Measurements from ENCODE around the gene IL17RC. TPM values are rescaled to one million over a fixed set of nuclear protein-coding genes. Genes with fewer than 3 reads are reported as not detected.

The IL17RC gene, protein sequence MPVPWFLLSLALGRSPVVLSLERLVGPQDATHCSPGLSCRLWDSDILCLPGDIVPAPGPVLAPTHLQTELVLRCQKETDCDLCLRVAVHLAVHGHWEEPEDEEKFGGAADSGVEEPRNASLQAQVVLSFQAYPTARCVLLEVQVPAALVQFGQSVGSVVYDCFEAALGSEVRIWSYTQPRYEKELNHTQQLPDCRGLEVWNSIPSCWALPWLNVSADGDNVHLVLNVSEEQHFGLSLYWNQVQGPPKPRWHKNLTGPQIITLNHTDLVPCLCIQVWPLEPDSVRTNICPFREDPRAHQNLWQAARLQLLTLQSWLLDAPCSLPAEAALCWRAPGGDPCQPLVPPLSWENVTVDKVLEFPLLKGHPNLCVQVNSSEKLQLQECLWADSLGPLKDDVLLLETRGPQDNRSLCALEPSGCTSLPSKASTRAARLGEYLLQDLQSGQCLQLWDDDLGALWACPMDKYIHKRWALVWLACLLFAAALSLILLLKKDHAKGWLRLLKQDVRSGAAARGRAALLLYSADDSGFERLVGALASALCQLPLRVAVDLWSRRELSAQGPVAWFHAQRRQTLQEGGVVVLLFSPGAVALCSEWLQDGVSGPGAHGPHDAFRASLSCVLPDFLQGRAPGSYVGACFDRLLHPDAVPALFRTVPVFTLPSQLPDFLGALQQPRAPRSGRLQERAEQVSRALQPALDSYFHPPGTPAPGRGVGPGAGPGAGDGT
- total RNA-seq (2022; extraction: Qiagen RNA extraction) = 15.9 to 18.8 TPM (median 17.4 TPM) in 5 replicates

DNA sequence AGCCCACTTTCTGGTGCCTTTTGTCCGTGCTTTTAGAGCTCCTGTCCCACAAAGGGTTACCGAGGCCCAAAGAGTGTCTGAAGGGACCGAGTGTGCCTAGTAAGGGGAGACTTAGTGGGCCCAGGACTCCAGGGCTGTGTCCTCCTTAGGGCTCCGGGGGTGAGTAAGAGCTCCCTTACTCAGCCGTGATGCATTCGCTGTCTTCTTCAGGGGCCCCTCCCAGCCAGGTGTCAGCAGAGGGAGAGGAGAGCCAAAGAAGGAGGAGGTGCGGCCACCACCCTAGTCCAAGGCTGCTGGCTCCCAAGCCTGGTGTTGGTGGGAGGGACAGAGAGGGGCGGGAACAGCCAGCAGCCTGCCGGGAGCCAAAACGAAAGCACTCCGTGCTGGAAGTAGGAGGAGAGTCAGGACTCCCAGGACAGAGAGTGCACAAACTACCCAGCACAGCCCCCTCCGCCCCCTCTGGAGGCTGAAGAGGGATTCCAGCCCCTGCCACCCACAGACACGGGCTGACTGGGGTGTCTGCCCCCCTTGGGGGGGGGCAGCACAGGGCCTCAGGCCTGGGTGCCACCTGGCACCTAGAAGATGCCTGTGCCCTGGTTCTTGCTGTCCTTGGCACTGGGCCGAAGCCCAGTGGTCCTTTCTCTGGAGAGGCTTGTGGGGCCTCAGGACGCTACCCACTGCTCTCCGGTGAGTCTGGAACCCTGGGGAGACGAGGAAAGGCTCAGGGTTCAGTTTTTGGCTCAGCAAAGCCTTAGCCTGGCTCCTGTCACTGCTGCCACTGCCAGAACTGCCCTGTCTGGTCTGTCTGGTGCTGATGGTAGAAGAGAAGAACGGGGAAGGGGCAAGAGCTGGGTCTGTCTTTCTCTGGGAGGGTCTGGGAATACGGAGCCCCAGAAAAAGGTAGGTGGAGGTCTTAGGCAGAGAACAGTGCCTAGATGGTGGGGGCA, at the start of gene IL17RC:
IL17RC (plus strand) TSS at position 365 of the 947 bp plus-strand sequence; CDS start at position 583, 218 bp downstream.

DNA sequence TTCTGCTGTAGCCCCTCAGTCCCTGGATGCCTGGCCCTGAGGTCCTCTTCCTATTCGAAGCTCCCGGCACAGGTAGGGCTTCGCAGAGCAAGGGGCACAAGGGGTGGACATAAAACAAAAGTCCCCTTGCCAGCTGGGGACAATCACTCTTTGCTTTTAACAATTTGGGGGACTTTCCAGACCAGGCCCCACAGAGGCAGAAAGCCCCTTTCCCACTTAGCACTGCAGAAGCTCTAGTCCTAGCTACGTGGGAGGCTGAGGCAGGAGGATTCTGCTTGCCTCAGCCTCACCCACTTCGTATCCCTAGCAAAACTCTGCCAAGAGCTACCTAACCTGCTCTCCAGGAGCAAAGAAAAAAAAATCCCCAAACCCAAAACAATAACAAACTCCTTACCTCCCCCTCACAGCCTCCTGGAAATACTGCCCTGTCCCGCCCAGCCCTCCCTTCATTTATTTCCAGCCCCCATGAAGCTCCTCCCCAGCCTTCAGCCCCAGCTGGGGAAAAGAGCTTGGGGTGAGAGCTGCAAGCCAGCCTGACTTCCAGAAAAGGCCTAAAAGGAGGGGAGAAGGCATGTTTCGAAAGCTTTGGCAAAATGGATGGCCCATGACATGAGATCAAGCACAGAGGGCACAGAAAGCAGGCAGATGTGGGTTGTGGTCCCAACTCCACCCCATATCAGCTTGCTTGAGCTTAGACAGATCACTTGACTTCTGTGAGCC, 36.9 kb upstream of the IL17RC start, which contains the start of gene CIDEC:
CIDEC (minus strand) TSS at position 424 of the 720 bp plus-strand sequence. CDS start 1,767 bp downstream, outside the sequence.

DNA sequence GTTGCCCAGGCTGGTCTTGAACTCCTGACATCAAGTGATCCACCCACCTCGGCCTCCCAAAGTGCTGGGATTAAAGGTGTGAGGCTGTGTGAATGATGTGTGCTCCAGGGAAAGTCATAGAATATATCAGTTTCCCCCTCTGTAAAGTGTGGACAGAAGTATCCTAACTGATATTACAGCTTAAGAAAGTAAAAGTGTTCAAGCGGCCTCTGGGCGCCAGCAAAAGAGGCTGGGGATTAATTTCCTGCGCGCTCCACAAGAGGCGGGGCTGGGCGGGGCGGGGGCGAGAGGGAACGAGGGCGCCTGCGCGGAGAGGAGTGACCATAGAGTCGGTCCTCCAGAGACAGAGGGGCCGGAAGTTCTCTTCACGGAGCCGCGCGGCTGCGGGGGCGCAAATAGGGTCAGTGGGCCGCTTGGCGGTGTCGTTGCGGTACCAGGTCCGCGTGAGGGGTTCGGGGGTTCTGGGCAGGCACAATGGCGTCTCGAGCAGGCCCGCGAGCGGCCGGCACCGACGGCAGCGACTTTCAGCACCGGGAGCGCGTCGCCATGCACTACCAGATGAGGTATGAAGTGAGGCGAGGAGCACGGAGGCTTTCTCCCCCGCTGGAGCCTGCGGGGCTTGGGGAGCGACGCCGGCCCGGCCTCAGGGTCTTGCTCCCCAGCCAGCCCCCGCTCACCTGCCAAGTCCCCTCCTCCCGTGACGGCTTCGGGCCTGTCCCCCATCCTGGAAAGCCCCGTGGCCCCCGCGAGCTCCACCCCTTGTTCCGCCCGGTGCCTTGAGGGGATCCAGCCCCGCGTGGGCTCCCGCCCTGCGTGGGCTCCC, 26.4 kb upstream of the IL17RC start, which contains the start of gene JAGN1:
JAGN1 (plus strand) TSS at position 362 of the 823 bp plus-strand sequence; CDS start at position 475, 113 bp downstream.

DNA sequence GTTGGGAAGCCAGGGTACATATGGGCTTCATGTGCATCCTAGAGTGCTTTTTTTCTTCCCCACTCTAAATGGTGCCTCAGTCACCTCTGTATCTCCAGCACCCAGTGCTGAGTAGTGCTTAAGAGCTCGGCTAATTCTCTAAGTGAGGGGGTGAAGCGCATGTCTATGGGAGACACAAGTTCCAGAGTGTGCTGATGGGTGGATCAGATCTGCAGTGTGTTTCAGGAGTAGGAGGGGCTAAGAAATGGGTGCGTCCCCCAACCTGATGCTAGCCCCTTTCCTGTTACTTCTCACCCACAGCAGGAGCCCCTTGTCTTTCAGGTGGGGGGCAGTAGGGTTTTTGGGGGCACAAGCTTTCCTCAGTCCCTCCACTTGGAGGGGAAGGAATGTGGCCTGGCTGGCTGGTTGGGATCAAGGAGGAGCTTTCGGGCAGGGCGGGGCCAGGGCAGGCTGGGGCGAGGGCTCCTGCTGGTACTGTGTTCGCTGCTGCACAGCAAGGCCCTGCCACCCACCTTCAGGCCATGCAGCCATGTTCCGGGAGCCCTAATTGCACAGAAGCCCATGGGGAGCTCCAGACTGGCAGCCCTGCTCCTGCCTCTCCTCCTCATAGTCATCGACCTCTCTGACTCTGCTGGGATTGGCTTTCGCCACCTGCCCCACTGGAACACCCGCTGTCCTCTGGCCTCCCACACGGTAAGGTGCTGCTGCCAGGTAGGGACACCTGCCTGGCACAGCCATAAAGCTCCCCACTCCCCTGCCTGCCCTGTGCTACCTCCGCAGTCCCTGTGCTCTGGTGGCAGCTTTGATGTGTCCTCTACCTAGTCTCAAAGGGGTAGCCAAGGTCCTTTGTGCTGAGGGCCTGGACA, 14.3 kb upstream of the IL17RC start, which contains the start of gene IL17RE:
IL17RE (plus strand) TSS at position 477 of the 866 bp plus-strand sequence; CDS start at position 562, 85 bp downstream.

DNA sequence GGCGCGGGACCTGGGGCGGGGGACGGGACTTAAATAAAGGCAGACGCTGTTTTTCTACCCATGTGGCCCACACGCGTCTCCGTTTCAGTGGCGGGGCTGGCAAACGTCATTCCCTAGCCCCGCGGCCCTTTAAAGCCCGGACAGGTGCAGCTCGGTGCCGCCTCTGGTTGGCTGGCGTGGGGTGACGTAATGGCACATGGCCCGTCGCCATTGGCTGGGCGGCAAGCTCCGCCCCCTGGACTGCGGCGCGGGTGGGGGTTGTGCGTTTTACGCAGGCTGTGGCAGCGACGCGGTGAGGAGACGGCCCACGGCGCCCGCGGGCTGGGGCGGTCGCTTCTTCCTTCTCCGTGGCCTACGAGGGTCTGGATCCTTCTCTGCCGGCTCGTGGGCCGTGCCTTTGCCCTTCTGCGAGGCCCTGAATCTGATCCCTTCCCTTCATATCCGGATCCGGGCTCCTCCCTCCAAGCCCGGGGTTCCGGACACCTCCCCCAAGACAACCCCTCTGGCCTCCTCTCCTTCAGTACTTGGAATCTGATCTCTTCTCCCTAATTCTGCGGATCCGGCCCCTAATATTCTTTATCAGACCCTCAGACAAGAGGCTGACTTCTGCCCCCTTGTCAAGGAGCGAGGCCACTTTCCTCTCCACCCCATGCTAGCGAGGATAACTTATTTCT, 16.8 kb downstream of the IL17RC start, which contains the start of gene CRELD1:
CRELD1 (plus strand) TSS at position 274 of the 674 bp plus-strand sequence. CDS start 605 bp downstream, outside the sequence.

DNA sequence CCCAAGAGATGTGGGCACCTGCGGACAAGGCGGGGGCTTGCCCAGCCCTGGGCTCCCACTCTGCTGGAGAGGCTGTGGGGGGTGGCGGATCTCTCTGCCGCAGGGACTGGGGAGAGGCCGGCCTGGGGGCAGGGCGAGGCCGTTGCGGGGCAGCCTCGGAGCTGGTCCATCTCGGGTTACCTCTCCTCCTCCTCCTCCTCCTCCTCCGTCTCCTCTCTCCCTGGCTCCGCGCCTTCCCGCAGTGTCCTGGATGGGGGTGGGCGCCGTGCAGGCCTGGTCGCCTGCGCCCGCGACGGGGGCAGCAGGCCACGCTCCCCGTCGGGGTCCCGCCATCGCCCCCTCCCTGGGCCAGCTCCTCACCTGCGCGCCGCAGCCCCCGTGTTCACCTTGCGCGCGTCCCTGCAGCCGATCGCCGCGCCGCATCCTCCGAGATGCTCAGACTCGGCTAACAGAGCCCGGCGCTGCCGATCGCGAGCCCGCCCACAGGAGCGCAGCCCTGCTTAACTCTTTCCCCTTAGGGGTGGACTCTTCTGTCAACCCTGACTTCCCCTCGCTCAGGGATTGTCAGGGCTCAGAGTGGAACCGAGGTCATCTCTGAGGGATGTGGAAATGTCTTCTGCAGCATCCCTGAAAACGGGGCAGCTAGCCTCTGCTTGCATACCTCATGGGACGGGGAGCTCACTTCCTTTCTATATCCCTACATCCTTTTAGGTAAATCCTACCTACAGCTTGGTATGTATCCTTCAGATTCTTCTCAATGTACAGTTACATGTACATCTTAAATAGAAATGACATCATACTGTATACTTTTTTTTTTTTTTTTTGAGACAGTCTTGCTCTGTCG, 35.3 kb downstream of the IL17RC start, which contains the start of gene PRRT3:
PRRT3 (minus strand) TSS at position 447 of the 844 bp plus-strand sequence. CDS start 2,293 bp downstream, outside the sequence.

Other genes with a start within 250 kb of the IL17RC start
- 0.09 to 0.24 TPM (median 0.14 TPM) in 5 replicates for gene CPNE9, start 213.3 kb upstream of the IL17RC start, total RNA-seq (2022; extraction: Qiagen RNA extraction)
- 15.5 to 20.8 TPM (median 18.6 TPM) in 5 replicates for gene BRPF1, start 185.4 kb upstream of the IL17RC start, total RNA-seq (2022; extraction: Qiagen RNA extraction)
- gene OGG1, start 167.1 kb upstream of the IL17RC start, total RNA-seq (2022; extraction: Qiagen RNA extraction) = 15.7 to 20.8 TPM (median 18.4 TPM) in 5 replicates
- gene CAMK1, start 147.2 kb upstream of the IL17RC start, total RNA-seq (2022; extraction: Qiagen RNA extraction) = 13.5 to 17.3 TPM (median 16.4 TPM) in 5 replicates
- 51.7 to 59.4 TPM (median 58.8 TPM) in 5 replicates for gene TADA3, start 124.6 kb upstream of the IL17RC start, total RNA-seq (2022; extraction: Qiagen RNA extraction)
- 141 to 238 TPM (median 145 TPM) in 5 replicates for gene ARPC4, start 124.0 kb upstream of the IL17RC start, total RNA-seq (2022; extraction: Qiagen RNA extraction)
- gene TTLL3, start 106.8 kb upstream of the IL17RC start, total RNA-seq (2022; extraction: Qiagen RNA extraction) = 6.0 to 8.7 TPM (median 8.3 TPM) in 5 replicates
- gene RPUSD3, start 73.1 kb upstream of the IL17RC start, total RNA-seq (2022; extraction: Qiagen RNA extraction) = 38.9 to 54.0 TPM (median 49.6 TPM) in 5 replicates
- gene CIDEC, start 36.8 kb upstream of the IL17RC start, total RNA-seq (2022; extraction: Qiagen RNA extraction) = 7.1 to 13.3 TPM (median 10.2 TPM) in 5 replicates
- 58.8 to 79.6 TPM (median 72.0 TPM) in 5 replicates for gene JAGN1, start 26.5 kb upstream of the IL17RC start, total RNA-seq (2022; extraction: Qiagen RNA extraction)
- gene IL17RE, start 14.2 kb upstream of the IL17RC start, total RNA-seq (2022; extraction: Qiagen RNA extraction) = 1.1 to 1.3 TPM (median 1.1 TPM) in 5 replicates
- gene CRELD1, start 16.7 kb downstream of the IL17RC start, total RNA-seq (2022; extraction: Qiagen RNA extraction) = 8.8 to 12.9 TPM (median 12.2 TPM) in 5 replicates
- gene PRRT3, start 35.3 kb downstream of the IL17RC start, total RNA-seq (2022; extraction: Qiagen RNA extraction) = 0.87 to 2.0 TPM (median 1.7 TPM) in 5 replicates
- gene EMC3, start 69.7 kb downstream of the IL17RC start, total RNA-seq (2022; extraction: Qiagen RNA extraction) = 118 to 137 TPM (median 119 TPM) in 5 replicates
- gene FANCD2, start 109.3 kb downstream of the IL17RC start, total RNA-seq (2022; extraction: Qiagen RNA extraction) = 16.4 to 23.3 TPM (median 18.6 TPM) in 5 replicates
- not detected in 5 replicates for gene FANCD2OS, start 191.2 kb downstream of the IL17RC start, total RNA-seq (2022; extraction: Qiagen RNA extraction)
- 173 to 183 TPM (median 177 TPM) in 5 replicates for gene BRK1, start 198.6 kb downstream of the IL17RC start, total RNA-seq (2022; extraction: Qiagen RNA extraction)
- 27.4 to 35.5 TPM (median 30.0 TPM) in 5 replicates for gene VHL, start 224.7 kb downstream of the IL17RC start, total RNA-seq (2022; extraction: Qiagen RNA extraction)
- 18.5 to 26.4 TPM (median 22.9 TPM) in 5 replicates for gene IRAK2, start 247.8 kb downstream of the IL17RC start, total RNA-seq (2022; extraction: Qiagen RNA extraction)